ENCODE data around the gene UTS2B. TPM values are rescaled to one million over a fixed set of nuclear protein-coding genes. Genes with fewer than 3 reads are reported as not detected.
A peak's percentile ranks its signal among the peaks of the same experiment; 100 is the strongest.

UTS2B gene
- total RNA-seq, 1 experiment from 2014 or later = 0.26 TPM

GRCh38 chr3:191338177-191338488 lies 7.8 kb upstream of the UTS2B start:
- no peak for ATAC-seq
- BruUV-seq (replicated peaks) = no TSS peak
- H3K9me3 ChIP-seq (ENCODE audit: control insufficient read depth, insufficient read depth, low read depth, low read length) = no peaks in the 10 kb centered on the region
- peak overlapping the region; percentile 42; the same call in 1 of the 2 replicates for H3K27ac ChIP-seq (ENCODE audit: low read length)
- H3K36me3 ChIP-seq (ENCODE audit: control insufficient read depth, insufficient read depth, low read length) = no peaks in the 10 kb centered on the region
- no peak for DNase-seq (ENCODE audit: low read depth, low spot score)
- H3K4me3 ChIP-seq (ENCODE audit: low read depth in 2 of 2, low read length in 2 of 2) = no peak overlapping the region
- CTCF ChIA-PET = no interaction called here
- H3K4me1 ChIP-seq (ENCODE audit: control insufficient read depth, insufficient read depth, low read length) = peaks cover 68% of the 10 kb centered on the region
- TF ChIP-seq REST (IDR thresholded peaks at IDR 0.05; ENCODE audit: insufficient read depth in 1 of 2, low read depth in 2 of 2, low read length in 1 of 2) (no peak), TCF7L2 (IDR thresholded peaks at IDR 0.05; ENCODE audit: low read depth, low read length) (0 out of 2 replicates have a peak, but pooled peaks have one; percentile 6)
- intact Hi-C loops (cut with micrococcal nuclease; ENCODE audit: unreplicated experiment) = loop anchor here (10.0 kb wide), 1 partner anchor 93 kb away; no protein-coding TSS in a partner anchor
- no peaks in the 10 kb centered on the region for H3K27me3 ChIP-seq (ENCODE audit: control insufficient read depth, insufficient read depth, low read length)
- POLR2A ChIA-PET = no interaction called here
- in situ Hi-C loops (cut with HindIII; ENCODE audit: low pct_unique_long_range_greater_than_20kb, low sequenced_read_pairs) = no loop called here

GRCh38 chr3:191336833-191337232 lies 6.5 kb upstream of the UTS2B start:
- POLR2A ChIA-PET = interaction anchor here (0.6 kb wide), 1 partner anchor 14 kb away, joined by 3 read pairs; no protein-coding TSS in a partner anchor
- BruUV-seq (replicated peaks) = no TSS peak
- H3K9me3 ChIP-seq (ENCODE audit: control insufficient read depth, insufficient read depth, low read depth, low read length) = no peaks in the 10 kb centered on the region
- H3K4me3 ChIP-seq (ENCODE audit: low read depth in 2 of 2, low read length in 2 of 2) = no peak overlapping the region
- intact Hi-C loops (cut with micrococcal nuclease; ENCODE audit: unreplicated experiment) = loop anchor here (10.0 kb wide), 1 partner anchor 92 kb away; no protein-coding TSS in a partner anchor
- DNase-seq (ENCODE audit: low read depth, low spot score) (no peak), ATAC-seq (no peak)
- no peaks in the 10 kb centered on the region for H3K27me3 ChIP-seq (ENCODE audit: control insufficient read depth, insufficient read depth, low read length)
- H3K4me1 ChIP-seq (ENCODE audit: control insufficient read depth, insufficient read depth, low read length) = peaks cover 68% of the 10 kb centered on the region
- CTCF ChIA-PET = no interaction called here
- peak overlapping the region; percentile 5; the same call in 1 of the 2 replicates for H3K27ac ChIP-seq (ENCODE audit: low read length)
- in situ Hi-C loops (cut with HindIII; ENCODE audit: low pct_unique_long_range_greater_than_20kb, low sequenced_read_pairs) = no loop called here
- TF ChIP-seq CTCF (IDR thresholded peaks at IDR 0.05) = no peak
- no peak for TF ChIP-seq REST (IDR thresholded peaks at IDR 0.05; ENCODE audit: insufficient read depth in 1 of 2, low read depth in 2 of 2, low read length in 1 of 2)
- no peak for TF ChIP-seq TCF7L2 (IDR thresholded peaks at IDR 0.05; ENCODE audit: low read depth, low read length)
- no peak for TF ChIP-seq POLR2AphosphoS5 (IDR thresholded peaks at IDR 0.05; ENCODE audit: low read depth, low read length)
- no peak for TF ChIP-seq SIN3A (IDR thresholded peaks at IDR 0.05; ENCODE audit: borderline replicate concordance, insufficient read depth, low read depth, low read length)
- H3K36me3 ChIP-seq (ENCODE audit: control insufficient read depth, insufficient read depth, low read length) = no peaks in the 10 kb centered on the region
